Daoy (cell line): Measurements from ENCODE around the gene KRTAP10-6. TPM values are rescaled to one million over a fixed set of nuclear protein-coding genes. Genes with fewer than 3 reads are reported as not detected.
"Not testable (repeated sequence)": the region's sequence is repeated elsewhere in the genome, so short reads cannot be mapped to it uniquely, and the experiment has no call there.

Experiments
- DNase-seq: peaks from one replicate; pipeline ENCODE4 v3.0.0-alpha.2; 2015; ENCODE audit warnings: low read depth
- total RNA-seq: library from RNA; depleted of rRNA; stranded (reverse); fragments of >200 nt; shearing (Covaris generic); gene quantifications from 2 replicates; pipeline ENCODE4 v1.2.3, GENCODE V29; 2014

Gene KRTAP10-6
- total RNA-seq, 1 experiment from 2014 or later: not detected

DNA sequence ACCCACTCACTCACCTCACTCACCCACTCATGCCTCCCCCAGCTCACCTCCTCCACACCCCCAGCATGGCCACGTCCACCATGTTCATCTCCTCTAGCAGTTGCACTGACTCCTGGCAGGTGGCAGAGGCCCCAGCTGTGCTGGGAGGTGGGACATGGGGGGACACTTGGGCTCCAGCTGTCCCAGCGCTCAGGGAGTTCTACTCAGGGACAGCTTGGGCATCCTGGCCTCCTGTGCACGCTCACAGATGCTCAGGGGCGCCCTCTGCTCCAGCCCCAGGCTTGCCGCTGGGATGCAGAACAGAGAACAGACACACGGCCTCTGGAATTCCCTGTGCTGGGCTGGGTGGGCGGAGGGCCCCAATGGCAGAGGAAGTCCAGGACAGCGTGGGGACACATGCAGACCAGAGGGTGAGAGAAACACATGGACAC, 24.8 kb upstream of the KRTAP10-6 start:
- DNase-seq: no peak

DNA sequence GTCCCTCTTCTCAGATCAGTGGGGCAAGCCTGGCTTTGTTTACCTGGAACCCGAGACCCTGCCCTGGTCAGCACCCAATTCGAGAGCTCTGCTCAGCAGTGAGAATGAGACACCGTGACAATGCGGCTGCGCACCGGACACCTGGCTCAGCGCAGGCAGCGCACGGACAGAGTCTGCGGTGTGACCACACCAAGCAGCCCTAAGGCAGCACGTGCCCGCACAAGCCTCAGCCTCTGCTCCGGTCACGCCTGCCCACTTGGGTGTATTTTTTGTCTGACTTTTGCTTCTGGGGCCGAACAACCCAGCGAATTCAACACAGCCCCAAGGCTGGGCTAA, 24.3 kb upstream of the KRTAP10-6 start:
- no peak for DNase-seq

DNA sequence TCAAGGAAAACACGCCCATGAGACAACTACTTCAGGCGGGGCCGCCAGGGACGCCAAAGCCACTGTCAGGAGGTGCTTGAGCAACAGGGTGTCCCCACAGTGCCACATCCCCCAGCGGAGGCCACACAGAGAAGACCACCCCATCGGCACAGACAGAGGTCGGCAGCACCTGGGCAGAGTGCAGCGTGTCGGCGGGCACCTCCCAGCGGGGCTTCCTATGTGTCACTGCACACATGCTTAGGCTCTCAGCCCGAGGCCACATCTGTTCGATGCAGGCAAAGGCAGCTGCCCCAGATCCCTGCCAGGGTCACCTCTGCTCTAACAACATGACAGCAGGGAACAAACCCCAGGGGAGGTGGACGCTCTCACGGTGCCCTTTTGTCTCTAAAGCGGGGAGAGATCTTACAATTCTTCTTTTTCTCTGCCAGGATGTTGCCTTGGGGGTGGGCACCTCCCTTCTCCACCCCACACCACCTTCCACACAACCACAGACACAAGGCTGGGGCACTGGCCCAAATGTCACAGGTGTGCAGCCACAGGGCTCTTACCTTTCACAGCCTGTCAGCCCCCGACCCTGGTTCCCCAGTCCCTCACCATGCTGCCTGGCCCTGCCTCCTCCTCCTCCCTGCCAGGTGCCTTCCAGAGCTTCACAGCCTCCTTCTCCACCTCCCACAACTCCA, 23.7 kb upstream of the KRTAP10-6 start:
- no peak for DNase-seq

DNA sequence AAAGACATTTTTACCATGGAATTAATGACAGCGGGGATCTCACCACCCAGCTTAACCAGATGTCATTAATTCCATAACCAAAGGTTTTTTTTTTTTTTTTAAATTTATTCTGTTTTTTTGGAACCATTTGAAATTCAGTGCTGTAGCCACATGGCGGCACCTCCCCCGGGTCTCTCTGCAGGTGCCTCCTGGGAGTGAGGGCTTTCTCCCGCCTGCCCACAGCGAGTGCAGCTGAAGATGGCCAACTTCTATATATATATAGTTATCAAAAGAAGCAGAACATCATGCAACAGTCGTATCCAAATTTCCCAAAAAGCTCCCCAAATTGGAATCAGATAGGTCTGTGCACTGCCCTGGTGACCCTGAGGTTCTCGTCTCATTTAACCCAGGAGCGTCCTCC, 23.2 kb upstream of the KRTAP10-6 start:
- DNase-seq: no peak

DNA sequence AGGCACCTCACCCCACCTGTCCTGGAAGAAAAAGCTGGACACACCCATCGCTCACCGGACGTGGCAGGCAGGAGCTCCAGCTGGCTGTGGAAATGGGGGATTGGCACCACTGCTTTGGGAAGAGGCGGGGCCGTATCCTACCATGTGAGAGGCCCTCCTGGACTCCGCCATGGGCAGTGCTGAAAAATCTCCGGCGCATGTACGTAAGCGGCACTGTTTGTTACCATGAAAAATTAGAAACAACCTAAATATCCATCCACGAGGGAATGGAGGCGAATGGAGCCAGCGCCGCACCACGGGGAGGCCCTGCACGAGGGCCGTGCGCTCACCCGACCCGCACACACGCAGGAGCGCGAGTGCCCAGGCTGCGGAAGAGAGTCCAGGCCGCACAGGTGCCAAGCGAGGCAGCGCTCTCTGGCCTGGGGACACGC, 22.7 kb upstream of the KRTAP10-6 start:
- DNase-seq: no peak

DNA sequence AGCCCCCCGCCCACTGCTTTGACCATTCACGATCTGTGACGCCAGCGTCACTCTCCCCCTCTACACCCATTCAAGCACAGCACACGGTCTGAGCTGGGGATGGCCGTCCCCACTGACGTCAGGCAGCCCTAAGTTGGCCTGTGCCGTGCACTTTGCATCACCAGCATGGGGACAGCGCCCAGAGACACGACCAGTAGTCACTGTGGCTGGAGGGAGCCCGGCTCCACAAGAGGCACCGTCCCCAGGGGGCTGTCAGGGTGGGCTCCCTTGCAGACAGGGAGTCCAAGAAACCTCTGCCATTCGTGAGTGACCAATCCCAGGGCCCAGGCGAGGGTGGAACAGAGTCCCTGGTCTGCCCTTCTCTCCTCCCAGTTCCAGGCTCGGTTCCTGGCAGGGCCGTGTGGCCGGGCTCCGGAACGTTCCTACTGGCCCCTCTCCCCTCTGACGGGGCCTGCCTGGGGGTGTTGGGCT, 21.9 kb upstream of the KRTAP10-6 start:
- DNase-seq: no peak

DNA sequence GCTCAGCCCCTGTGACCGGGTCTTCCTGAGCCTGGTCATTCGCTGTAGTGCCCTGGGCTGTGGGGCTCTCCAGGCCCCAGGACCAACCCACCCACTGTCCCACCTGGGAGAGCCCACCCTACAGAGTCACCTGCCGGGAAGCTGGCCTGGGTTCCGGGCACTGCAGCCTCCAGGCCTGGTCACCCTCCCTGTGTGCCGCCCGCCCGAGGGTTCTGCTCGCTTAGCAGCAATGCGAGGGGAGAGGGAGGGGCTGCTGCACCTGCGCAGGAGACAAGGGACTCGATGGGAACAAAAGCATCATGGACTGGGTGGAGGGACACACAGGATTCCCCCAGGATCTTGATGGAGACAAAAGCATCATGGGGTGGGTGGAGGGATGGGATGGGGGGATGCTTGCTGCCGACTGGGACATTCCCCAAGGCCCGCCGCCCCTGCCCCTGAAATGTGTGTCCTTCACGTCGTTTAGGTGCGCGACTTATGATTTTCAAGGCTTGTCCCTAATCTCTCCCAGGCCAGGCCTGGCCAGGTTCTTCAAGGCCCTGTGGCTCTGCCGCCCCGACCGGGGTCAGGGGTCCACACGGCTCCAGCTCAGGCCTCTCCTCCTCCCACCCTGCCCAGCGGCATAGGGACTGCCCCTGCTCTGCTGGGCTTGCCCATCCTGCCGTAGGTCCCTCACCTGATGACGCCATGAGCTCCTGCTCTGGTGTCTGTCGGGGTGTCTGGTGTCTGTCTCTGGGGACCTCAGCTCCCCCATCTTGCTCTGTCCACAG, 21.3 kb upstream of the KRTAP10-6 start:
- no peak for DNase-seq

DNA sequence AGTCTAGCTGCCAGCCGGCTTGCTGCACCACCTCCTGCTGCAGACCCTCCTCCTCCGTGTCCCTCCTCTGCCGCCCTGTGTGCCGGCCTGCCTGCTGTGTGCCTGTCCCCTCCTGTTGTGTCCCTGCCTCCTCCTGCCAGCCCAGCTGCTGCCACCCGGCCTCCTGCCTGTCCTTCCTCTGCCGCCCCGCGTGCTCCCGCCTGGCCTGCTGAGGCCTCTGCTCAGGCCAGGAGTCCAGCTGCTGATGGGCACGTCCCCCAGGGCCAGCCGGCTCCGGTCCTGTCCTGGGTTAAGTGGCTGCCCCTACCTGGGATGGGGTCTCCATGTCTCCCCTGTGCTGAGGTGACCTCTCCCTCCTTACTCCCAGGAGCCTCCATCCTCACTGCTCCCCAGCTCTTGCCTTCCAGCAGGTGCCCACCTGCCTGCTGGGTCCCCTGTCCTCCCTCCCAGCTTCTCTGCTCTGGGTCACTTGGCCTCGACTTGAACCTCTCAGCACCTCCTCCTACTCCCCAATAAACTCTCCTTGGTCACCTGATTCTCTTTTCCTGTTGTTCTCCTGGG, 20.4 kb upstream of the KRTAP10-6 start:
- DNase-seq: no peak

DNA sequence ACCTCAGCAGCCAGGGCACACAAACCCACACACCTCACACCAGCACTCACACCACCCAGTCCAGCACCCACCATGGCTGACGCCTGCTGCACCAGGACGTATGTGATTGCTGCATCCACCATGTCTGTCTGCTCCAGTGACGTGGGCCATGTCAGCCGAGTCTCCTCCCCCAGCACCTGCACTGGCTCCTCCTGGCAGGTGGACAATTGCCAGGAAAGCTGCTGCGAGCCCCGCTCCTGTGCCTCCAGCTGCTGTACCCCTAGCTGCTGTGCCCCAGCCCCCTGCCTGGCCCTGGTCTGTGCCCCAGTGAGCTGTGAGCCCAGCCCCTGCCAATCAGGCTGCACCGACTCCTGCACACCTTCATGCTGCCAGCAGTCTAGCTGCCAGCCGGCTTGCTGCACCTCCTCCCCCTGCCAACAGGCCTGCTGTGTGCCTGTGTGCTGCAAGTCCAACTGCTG, 19.8 kb upstream of the KRTAP10-6 start, which contains the start of gene KRTAP10-8:
Gene KRTAP10-8, plus strand, starts transcription at position 51 of the 458 bp plus-strand sequence. Its CDS starts 22 bp downstream, at position 73.
- no peak for DNase-seq

DNA sequence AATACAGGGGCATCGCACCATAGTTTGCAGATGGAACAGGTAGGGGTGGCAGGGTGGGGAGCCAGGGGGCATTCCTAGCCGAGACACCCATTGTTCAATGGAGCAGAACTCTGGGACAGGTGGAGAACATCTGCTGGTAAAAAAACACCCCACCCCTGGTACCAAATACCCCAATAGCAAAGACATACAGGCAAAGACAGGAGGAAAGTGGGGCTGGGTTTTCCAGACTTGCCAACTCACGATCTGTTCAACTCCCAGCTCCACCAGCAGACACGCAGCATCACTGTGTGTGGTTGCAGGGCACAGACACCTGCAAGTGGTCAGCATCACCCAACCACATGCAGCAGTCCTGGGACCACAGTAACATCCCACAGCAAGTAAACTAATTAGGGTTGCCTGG, 19.2 kb upstream of the KRTAP10-6 start:
- DNase-seq: no peak

DNA sequence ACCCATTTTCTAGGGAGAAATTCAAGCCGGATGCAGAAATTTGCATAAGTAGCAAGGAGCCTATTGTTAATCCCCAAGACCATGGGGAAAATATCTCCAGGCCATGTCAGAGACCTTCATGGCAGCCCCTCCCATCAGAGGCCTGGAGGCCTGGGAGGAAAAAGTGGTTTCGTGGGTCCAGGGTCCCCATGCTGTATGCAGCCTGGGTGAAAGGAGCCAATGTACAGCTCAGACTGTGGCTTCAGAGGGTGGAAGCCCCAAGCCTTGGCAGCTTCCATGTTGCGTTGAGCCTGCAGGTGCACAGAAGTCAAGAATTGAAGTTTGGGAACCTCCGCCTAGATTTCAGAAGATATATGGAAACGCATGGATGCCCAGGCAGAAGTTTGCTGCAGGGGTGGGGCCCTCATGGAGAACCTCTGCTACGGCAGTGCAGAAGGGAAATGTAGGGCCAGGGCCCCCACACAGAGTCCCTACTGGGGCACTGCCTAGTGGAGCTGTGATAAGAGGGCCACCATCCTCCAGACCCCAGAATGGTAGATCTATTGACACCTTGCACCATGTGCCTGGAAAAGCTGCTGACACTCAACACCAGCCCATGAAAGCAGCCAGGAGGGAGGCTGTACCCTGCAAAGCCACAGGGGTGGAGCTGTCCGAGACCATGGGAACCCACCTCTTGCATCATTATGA, 18.0 kb upstream of the KRTAP10-6 start:
- not testable (repeated sequence) for DNase-seq

DNA sequence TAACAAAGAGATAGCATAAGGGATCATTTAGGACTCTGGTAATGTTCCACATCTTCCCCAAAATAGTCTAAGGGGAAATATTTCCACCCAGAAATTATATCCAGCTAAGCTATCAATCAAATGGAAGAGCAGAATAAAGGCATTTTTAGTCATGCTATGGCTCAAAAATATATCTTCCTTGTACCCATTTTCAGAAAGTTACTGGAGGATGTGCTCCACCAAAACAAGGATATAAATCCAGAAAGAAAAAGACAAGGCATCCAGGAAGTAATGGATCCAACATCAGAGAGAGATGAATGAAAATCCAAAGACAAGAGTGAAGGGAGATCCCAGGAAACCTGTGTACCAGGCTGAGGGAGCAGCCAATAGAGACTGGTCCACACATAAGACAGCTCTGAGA, 16.9 kb upstream of the KRTAP10-6 start:
- no peak for DNase-seq

DNA sequence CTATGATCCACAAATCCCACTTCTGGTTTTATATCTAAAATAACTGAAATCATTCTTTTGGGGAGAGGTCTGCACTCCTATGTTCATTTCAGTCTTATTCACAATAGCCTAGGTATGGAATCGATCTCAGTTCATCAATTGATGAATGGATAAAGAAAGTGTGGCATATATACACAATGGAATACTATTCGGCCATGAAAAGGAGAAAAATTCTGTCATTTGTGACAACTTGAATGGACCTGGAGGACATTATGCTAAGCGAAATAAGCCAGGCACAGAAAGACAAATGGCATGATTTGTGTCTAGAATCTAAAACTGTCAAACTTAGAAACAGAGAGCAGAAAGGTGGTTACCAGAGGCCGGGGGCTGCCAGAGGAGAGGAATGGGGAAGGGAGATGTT, 14.2 kb upstream of the KRTAP10-6 start:
- no peak for DNase-seq

DNA sequence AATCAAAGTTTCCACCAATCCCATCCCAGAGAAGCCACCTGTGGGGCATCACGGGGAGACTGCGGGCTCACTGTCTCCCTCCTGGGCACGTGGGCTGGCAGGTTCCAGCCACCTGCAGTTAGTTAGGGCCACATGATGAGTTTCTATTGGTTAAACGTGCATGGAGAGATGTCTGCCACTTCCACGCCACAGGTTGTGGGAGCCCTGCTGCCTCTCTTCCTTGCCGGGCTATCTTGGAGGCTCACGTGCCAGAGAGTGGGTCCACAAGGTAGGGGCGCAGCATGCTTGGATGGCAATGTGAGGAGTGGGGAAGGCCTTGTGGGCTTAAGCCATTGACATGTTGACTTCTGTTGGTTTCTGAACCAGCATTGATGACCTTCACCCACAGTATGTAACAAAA, 11.6 kb upstream of the KRTAP10-6 start:
- no peak for DNase-seq

DNA sequence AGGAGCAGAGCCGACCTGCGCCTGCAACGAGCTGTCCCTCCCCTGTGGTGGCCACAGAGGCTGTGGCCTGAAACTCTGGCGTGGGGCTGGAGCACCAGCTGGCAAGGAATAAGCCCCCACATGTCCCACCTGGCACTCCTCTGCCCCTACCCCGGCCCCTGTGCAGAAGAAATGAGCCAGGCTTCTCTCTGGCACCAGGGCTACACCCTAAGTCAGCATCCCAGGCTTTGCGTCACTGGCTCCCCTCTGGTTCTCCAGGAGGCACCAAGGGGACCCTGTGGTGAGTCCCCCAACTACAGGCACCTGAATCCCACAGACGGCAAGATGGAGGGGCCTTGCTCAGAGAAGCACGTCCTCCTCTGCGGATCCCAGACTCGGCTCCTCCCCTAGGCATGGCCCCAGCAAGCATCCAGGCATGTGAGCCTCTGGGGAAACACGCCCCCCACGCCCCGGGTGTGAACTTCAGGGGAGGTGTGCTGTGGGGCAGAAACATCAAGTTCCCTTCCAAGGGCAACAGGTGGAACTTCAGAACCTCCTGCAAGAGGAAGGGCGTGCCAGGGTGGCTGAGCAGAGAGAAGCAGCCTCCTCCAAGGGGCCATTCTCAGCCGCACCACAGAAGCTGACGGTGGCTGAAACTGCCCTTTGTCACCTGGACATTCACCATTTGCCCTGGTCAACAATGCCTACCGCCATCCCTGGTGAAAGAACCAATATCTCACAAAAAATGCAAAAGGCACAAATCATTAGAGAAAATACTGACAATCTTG, 11.0 kb upstream of the KRTAP10-6 start:
- no peak for DNase-seq

DNA sequence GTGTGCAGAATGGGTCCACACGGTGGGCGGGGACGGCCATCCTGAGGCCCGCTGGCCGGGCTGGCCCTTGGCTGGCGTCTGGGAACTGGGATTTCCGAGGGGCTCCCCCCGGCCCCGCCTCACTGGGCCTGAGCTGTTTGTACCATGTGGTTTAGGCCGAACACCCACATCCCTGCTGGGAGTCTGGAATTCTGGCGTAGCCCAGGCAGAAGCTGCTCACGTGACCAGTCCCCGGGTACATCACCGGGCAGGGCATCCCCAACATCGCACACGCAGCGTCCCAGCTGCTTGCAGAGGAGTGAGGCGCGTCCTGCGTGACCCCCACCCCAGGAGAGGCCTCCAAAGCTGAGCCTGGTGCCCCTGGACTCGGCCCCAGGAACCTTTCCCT, 10.2 kb upstream of the KRTAP10-6 start:
- DNase-seq: no peak

DNA sequence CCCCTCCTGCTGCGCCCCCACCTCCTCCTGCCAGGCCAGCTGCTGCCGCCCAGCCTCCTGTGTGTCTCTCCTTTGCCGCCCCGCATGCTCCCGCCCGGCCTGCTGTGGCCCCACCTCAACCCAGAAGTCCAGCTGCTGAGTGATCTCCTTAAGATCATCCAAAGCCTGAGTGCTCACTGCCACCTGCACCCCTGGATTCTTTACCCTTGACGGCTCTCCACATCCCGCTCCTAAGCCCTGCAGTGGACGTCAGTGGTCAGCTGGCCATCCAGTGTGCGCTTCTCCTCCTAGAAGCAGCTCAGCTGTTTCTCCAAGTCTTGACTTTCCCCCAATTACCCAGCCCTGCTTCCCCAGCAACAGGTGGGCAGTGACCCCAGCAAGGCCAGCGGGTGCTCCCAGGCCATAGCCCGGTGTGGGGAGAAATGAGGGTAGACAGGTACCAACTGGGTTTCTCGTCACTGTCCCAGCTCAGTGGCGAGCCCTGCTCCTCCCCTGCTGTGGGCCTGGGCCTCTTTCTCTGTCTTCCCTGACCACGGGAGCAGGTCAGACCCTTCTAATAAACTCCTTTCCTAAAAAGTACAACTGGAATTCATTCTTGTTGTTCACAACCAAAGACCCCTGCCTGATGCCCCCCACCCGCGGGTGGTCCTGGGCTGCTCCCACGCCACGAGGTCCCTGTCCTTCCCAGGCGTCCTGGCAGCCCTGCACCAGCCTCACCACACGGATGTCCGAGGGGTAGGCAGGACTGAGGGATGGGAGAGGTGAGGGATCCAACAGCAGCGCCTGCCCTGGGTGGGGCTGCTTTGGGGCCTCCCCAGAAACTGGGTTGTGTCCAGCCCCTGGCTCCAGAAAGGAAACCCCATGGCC, 9.5 kb upstream of the KRTAP10-6 start:
- no peak for DNase-seq

DNA sequence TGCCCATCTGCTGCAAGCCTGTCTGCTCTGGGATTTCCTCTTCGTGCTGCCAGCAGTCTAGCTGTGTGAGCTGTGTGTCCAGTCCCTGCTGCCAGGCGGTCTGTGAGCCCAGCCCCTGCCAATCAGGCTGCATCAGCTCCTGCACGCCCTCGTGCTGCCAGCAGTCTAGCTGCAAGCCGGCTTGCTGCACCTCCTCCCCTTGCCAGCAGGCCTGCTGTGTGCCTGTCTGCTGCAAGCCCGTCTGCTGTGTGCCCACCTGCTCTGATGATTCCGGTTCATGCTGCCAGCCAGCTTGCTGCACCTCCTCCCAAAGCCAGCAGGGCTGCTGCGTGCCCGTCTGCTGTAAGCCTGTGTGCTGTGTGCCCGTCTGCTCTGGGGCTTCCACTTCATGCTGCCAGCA, 8.8 kb upstream of the KRTAP10-6 start:
- DNase-seq: peak; percentile 51

DNA sequence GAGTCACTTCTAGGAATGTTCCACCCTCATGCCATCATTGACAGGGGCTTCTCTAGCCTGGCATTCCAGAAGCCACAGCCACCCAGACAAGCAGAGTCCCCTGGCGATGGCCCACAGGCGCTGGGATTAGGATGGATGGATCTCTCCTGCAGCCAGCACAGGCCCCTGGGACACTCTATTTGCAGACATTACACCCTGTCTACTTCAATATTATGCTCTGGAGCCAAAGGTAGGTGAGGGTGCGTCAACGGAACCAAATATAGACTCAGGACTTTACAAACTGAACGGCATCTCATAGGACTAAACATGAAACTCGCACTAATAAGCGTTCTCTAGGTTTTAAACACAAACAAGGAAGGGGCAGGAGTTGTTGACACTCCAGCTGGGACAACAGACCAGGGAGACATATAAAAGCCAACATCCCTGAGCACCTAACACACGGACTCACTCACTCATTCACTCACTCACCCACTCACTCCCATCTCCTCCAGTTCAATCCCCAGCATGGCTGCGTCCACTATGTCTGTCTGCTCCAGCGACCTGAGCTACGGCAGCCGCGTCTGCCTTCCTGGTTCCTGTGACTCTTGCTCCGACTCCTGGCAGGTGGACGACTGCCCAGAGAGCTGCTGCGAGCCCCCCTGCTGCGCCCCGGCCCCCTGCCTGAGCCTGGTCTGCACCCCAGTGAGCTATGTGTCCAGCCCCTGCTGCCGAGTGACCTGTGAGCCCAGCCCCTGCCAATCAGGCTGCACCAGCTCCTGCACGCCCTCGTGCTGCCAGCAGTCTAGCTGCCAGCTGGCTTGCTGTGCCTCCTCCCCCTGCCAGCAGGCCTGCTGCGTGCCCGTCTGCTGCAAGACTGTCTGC, 8.0 kb upstream of the KRTAP10-6 start, which contains the start of gene KRTAP10-7:
Gene KRTAP10-7, plus strand, starts transcription at position 480 of the 861 bp plus-strand sequence. Its CDS starts 25 bp downstream, at position 505.
- DNase-seq: not testable (repeated sequence)
